Rectal smooth muscle tissue (tissue), 1 donor: ENCODE data around the gene TBC1D25.

Experiments
- H3K27ac ChIP-seq: one replicate; pipeline ENCODE4 v1.7.0; 2013; ENCODE audit warnings: low read depth, low read length, inconsistent platforms
- H3K27me3 ChIP-seq: one replicate; pipeline ENCODE4 v1.7.0; 2013; ENCODE audit warnings: low read length; ENCODE audit not compliant: control insufficient read depth, insufficient read depth
- H3K36me3 ChIP-seq: one replicate; pipeline ENCODE4 v1.7.0; 2013; ENCODE audit warnings: low read length; ENCODE audit not compliant: control insufficient read depth, insufficient read depth
- H3K4me1 ChIP-seq: one replicate; pipeline ENCODE4 v1.7.0; 2013; ENCODE audit warnings: low read length; ENCODE audit not compliant: control insufficient read depth, insufficient read depth
- H3K4me3 ChIP-seq: one replicate; pipeline ENCODE4 v1.7.0; 2013; ENCODE audit warnings: low read length
- H3K9ac ChIP-seq: one replicate; pipeline ENCODE4 v1.7.0; 2013; ENCODE audit warnings: low read length

The TBC1D25 gene

DNA sequence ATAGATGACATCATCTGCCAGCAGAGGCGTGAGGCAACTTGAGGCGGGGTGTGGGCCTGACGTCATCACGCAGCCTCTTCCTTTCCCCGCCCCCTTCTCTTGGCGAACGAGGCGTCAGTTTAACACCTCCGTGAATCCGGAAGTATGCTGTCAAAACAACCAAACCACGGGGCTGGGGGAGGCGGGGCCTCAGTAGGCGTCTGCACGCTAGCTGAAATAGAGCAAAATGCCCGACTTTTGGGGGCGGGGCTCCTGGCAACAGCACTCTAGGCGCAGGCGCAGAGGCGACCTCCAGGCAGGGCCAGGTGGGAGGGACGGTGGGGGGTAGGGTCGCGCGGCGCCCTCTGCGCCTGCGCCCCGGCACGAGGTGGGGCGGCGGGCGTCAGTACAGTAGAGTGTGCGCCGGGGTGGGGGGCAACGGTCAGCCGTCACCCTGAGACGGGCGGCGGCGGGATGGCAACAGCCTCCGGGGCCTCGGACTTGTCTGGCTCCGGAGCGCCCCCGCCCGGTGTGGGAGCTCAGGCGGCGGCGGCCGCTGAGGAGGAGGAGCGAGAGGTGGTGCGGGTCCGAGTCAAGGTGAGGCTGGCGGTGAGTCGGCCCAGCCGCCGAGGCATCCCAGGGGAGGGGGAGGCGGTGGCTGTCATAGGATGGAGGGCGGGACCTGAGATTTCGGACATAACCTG is at the start of gene TBC1D25:
TBC1D25 (plus strand) TSS at position 370 of the 683 bp plus-strand sequence; CDS start at position 454, 84 bp downstream.
- H3K9ac ChIP-seq, result peak within 1 kb of the TSS; percentile 45
- peak within 1 kb of the TSS; percentile 75 for H3K4me3 ChIP-seq
- no peaks in the 10 kb centered on the region for H3K4me1 ChIP-seq
- no peaks in the 10 kb centered on the region for H3K27me3 ChIP-seq
- H3K27ac ChIP-seq, result peak within 1 kb of the TSS; percentile 82
- no peaks in the 10 kb centered on the region for H3K36me3 ChIP-seq

DNA sequence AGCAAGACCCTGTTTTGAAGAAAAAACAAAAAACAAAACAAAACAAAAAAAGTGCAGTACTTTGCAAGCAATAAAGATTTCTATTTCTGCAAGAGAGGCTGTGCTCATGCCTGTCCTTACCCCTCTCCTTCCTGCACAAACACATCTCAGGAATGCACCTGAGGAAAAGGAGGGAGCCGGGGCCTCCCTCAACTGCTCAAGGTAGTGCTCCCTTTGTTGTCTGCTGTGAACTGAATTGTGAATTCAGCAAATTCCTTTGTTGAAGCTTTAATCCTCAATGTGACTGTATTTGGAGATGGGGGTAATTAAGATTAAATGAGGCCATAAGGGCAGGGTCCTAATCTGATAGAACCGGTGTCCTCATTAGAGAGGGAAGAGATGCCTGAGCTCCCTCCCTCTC is 49.6 kb upstream of the TBC1D25 start:
- Histone ChIP-seq H3K27ac (no peak overlapping the region), H3K36me3 (no peaks in the 10 kb centered on the region), H3K4me1 (no peaks in the 10 kb centered on the region), H3K9ac (no peak overlapping the region), H3K27me3 (no peaks in the 10 kb centered on the region), H3K4me3 (no peak overlapping the region)

DNA sequence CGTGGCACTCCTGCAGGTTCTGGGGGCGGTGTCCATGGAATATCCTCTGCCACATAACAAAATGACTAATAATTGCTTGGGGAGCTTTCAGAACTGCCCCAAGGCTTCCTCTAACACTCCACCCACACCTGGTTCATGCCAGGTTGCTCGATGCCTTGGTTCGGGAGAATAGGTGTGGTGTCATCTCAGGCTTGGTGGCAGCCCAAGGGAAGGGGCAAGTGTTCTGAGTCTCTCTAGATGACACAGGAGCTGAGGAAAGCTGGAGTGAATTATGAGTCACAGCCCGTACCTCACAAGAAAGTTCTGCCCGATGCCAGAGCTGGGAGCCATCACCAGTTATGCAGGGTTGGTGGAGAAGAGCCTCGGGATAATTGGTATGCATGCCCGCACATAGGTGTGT is 48.9 kb upstream of the TBC1D25 start:
- Histone ChIP-seq H3K36me3 (no peaks in the 10 kb centered on the region), H3K9ac (no peak overlapping the region), H3K27ac (no peak overlapping the region), H3K4me3 (no peak overlapping the region), H3K27me3 (no peaks in the 10 kb centered on the region), H3K4me1 (no peaks in the 10 kb centered on the region)

DNA sequence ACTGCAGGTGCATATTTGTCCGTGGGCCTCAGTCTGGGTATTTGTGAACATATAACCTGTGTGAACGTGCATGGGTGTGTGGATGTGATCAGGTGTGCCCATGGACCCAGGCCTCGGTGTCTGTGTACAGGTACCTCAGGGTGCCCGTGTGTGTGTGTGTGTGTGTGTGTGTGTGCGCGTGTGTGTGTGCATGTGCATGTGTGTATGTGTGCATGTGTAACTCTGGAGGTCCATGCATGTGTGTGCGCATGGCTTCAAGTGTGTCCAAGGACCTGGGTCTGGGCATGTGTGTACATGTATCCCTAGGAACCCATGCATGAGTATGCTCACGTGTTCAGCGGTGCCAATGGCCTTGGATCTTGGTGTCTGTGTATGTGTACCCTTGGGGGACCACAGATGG is 47.7 kb upstream of the TBC1D25 start:
- Histone ChIP-seq H3K27ac (no peak overlapping the region), H3K4me3 (no peak overlapping the region), H3K27me3 (no peaks in the 10 kb centered on the region), H3K9ac (no peak overlapping the region), H3K4me1 (no peaks in the 10 kb centered on the region), H3K36me3 (no peaks in the 10 kb centered on the region)

- Histone ChIP-seq H3K27me3 (no peaks in the 10 kb centered on the region), H3K4me3 (no peak overlapping the region), H3K36me3 (no peaks in the 10 kb centered on the region), H3K9ac (no peak overlapping the region), H3K4me1 (no peaks in the 10 kb centered on the region), H3K27ac (no peak overlapping the region)
Measured at GRCh38 chrX:48492293-48492910, 47.1 kb upstream of the TBC1D25 start.

GRCh38 chrX:48493890-48494364 is 45.6 kb upstream of the TBC1D25 start:
- no peaks in the 10 kb centered on the region for H3K27me3 ChIP-seq
- no peak overlapping the region for H3K9ac ChIP-seq
- H3K27ac ChIP-seq, result no peak overlapping the region
- H3K4me3 ChIP-seq, result no peak overlapping the region
- H3K36me3 ChIP-seq, result no peaks in the 10 kb centered on the region
- no peaks in the 10 kb centered on the region for H3K4me1 ChIP-seq

- Histone ChIP-seq H3K27me3 (no peaks in the 10 kb centered on the region), H3K36me3 (no peaks in the 10 kb centered on the region), H3K4me3 (no peak overlapping the region), H3K9ac (no peak overlapping the region), H3K27ac (no peak overlapping the region), H3K4me1 (no peaks in the 10 kb centered on the region)
Measured at GRCh38 chrX:48496660-48497059, 42.9 kb upstream of the TBC1D25 start.

DNA sequence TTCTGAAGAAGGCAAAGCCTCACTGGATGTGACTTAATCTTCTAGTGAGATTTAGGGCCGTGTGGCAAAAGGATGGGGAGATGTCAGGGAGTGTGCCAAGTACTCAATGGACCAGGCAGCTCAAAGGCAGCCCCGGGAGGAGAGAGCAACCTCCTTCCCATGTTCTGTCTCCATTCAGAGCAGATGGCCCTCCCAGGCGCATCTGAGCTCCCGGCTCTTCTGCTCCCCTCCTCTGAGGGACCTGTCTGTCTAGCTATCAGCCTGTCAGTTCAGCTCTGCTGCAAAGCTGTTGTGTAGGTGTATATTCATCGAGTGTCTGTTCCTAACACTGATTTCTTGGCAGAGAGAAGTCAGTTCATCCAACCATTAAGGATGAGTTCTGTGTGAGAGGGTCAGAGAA is 41.6 kb upstream of the TBC1D25 start:
- H3K27ac ChIP-seq, result no peak overlapping the region
- H3K9ac ChIP-seq, result no peak overlapping the region
- H3K4me3 ChIP-seq, result no peak overlapping the region
- H3K27me3 ChIP-seq, result peaks cover 1% of the 10 kb centered on the region
- H3K4me1 ChIP-seq, result no peaks in the 10 kb centered on the region
- no peaks in the 10 kb centered on the region for H3K36me3 ChIP-seq

- no peak overlapping the region for H3K9ac ChIP-seq
- no peak overlapping the region for H3K27ac ChIP-seq
- no peaks in the 10 kb centered on the region for H3K36me3 ChIP-seq
- no peak overlapping the region for H3K4me3 ChIP-seq
- peaks cover 3% of the 10 kb centered on the region for H3K27me3 ChIP-seq
- H3K4me1 ChIP-seq, result no peaks in the 10 kb centered on the region
Measured at GRCh38 chrX:48498374-48498809, 41.1 kb upstream of the TBC1D25 start.

DNA sequence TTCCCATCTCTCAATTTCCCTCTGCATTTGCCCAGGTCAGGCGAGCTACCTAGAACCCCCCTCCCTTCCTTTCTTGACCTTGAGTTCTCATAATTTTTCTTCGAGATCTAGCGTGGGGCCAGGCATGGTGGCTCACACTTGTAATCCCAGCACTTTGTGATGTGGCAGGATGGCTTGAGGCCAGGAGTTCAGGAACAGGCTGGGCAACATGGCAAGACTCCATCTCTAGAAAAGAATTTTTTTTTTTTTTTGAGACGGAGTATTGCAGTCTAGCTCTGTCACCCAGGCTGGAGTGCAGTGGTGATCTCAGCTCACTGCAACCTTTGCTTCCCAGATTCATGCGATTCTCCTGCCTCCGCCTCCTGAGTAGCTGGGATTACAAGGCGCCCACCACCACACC is 35.3 kb upstream of the TBC1D25 start:
- no peak overlapping the region for H3K9ac ChIP-seq
- H3K4me1 ChIP-seq, result no peaks in the 10 kb centered on the region
- H3K4me3 ChIP-seq, result no peak overlapping the region
- peaks cover 3% of the 10 kb centered on the region for H3K27me3 ChIP-seq
- no peaks in the 10 kb centered on the region for H3K36me3 ChIP-seq
- H3K27ac ChIP-seq, result no peak overlapping the region

DNA sequence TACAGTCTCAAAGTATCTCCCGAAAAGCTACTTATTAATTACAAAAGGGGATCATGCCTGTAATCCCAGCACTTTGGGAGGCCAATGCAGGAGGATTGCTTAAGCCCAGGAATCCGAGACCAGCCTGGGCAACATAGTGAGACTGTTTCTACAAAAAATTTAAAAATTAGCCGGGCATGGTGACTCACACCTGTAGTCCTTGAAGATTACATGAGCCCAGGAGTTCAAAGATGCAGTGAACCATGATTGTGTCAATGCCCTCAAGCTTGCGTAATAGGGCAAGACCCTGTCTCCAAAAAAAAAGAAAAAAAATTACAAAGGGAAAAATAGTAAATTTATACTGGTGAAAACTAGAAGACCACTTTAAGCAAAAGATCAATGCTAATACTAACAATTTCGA is 34.0 kb upstream of the TBC1D25 start:
- Histone ChIP-seq H3K36me3 (no peaks in the 10 kb centered on the region), H3K4me1 (no peaks in the 10 kb centered on the region), H3K27ac (no peak overlapping the region), H3K4me3 (no peak overlapping the region), H3K27me3 (peaks cover 3% of the 10 kb centered on the region), H3K9ac (no peak overlapping the region)

- Histone ChIP-seq H3K27ac (no peak overlapping the region), H3K27me3 (peaks cover 3% of the 10 kb centered on the region), H3K9ac (no peak overlapping the region), H3K4me1 (no peaks in the 10 kb centered on the region), H3K4me3 (no peak overlapping the region), H3K36me3 (no peaks in the 10 kb centered on the region)
Measured at GRCh38 chrX:48507246-48507645, 32.3 kb upstream of the TBC1D25 start.
